Neural progenitor cell (in vitro differentiated cells): Measurements from ENCODE around the gene IL17RB. TPM values are rescaled to one million over a fixed set of nuclear protein-coding genes. Genes with fewer than 3 reads are reported as not detected.

Experiments used
- DNase-seq: peaks from one replicate; pipeline ENCODE4 v3.0.0-alpha.2; 2016; ENCODE audit warnings: low spot score
- H2AFZ ChIP-seq: fragments of 200-600 bp; sonication (generic); replicated peaks from 2 replicates; pipeline ENCODE4 v1.6.1; 2016; ENCODE audit warnings: antibody characterized with exemption
- H3F3A ChIP-seq: fragments of 200-600 bp; sonication (generic); 2 replicates; pipeline ENCODE4 v1.6.1; 2016; ENCODE audit warnings: antibody characterized with exemption, low read depth
- H3K27ac ChIP-seq: fragments of 200-600 bp; sonication (generic); 2 replicates; pipeline ENCODE4 v1.5.1; 2016; ENCODE audit warnings: mild to moderate bottlenecking
- H3K27me3 ChIP-seq: fragments of 200-600 bp; sonication (generic); 2 replicates; pipeline ENCODE4 v1.6.1; 2016; ENCODE audit warnings: mild to moderate bottlenecking, moderate library complexity
- H3K36me3 ChIP-seq: fragments of 200-600 bp; sonication (generic); 2 replicates; pipeline ENCODE4 v1.5.1; 2016
- H3K4me1 ChIP-seq: fragments of 200-600 bp; sonication (generic); 2 replicates; pipeline ENCODE4 v1.6.1; 2016; ENCODE audit warnings: mixed run types
- H3K4me2 ChIP-seq: fragments of 200-600 bp; sonication (generic); 2 replicates; pipeline ENCODE4 v1.6.1; 2016
- H3K4me3 ChIP-seq: fragments of 200-600 bp; sonication (generic); 2 replicates; pipeline ENCODE4 v1.5.1; 2016
- H3K79me2 ChIP-seq: fragments of 200-600 bp; sonication (generic); 2 replicates; pipeline ENCODE4 v1.6.1; 2016; ENCODE audit warnings: low read depth
- H3K9ac ChIP-seq: fragments of 200-600 bp; sonication (generic); 2 replicates; pipeline ENCODE4 v1.6.1; 2016
- H3K9me3 ChIP-seq: fragments of 200-600 bp; sonication (generic); 2 replicates; pipeline ENCODE4 v1.5.1; 2016; ENCODE audit warnings: low read depth
- H4K20me1 ChIP-seq: fragments of 200-600 bp; sonication (generic); 2 replicates; pipeline ENCODE4 v1.6.1; 2016; ENCODE audit warnings: low read depth
- H3K27ac Mint-ChIP-seq: 3 replicates; pipeline ENCODE4 v1.8.0; 2021; ENCODE audit warnings: mixed read lengths
- H3K27me3 Mint-ChIP-seq: 2 replicates; pipeline ENCODE4 v1.8.0; 2022; ENCODE audit warnings: low read depth, mild to moderate bottlenecking, inconsistent platforms, moderate library complexity, mixed read lengths; ENCODE audit not compliant: insufficient read depth
- H3K36me3 Mint-ChIP-seq: 3 replicates; pipeline ENCODE4 v1.8.0; 2021; ENCODE audit warnings: mixed read lengths
- H3K4me1 Mint-ChIP-seq: 3 replicates; pipeline ENCODE4 v1.8.0; 2021; ENCODE audit warnings: mixed read lengths
- H3K4me3 Mint-ChIP-seq: 3 replicates; pipeline ENCODE4 v1.8.0; 2021; ENCODE audit warnings: mild to moderate bottlenecking, moderate library complexity, mixed read lengths
- H3K9me3 Mint-ChIP-seq: 3 replicates; pipeline ENCODE4 v1.8.0; 2020; ENCODE audit warnings: mixed read lengths
- EZH2 ChIP-seq: fragments of 200-600 bp; sonication (generic); IDR thresholded peaks from 2 replicates; pipeline ENCODE4 v1.6.1; 2017; ENCODE audit warnings: antibody characterized with exemption, mild to moderate bottlenecking, moderate library complexity
- EZH2phosphoT487 ChIP-seq: fragments of 200-600 bp; sonication (generic); IDR thresholded peaks from 2 replicates; pipeline ENCODE4 v1.6.1; 2017; ENCODE audit warnings: antibody characterized with exemption
- total RNA-seq: library from RNA; depleted of rRNA; stranded (reverse); fragments of >200 nt; gene quantifications from 2 replicates; pipeline ENCODE4 v1.2.3, GENCODE V29; 2015; ENCODE audit warnings: low replicate concordance
- TF ChIP-seq, protein P1 (sequence below): fragments of 200-600 bp; sonication (generic); IDR thresholded peaks from 2 replicates; pipeline ENCODE4 v1.5.1; 2017; ENCODE audit warnings: antibody characterized with exemption, mild to moderate bottlenecking

Gene IL17RB
- total RNA-seq, 1 donor from 2014 or later: 3.4 TPM

DNA sequence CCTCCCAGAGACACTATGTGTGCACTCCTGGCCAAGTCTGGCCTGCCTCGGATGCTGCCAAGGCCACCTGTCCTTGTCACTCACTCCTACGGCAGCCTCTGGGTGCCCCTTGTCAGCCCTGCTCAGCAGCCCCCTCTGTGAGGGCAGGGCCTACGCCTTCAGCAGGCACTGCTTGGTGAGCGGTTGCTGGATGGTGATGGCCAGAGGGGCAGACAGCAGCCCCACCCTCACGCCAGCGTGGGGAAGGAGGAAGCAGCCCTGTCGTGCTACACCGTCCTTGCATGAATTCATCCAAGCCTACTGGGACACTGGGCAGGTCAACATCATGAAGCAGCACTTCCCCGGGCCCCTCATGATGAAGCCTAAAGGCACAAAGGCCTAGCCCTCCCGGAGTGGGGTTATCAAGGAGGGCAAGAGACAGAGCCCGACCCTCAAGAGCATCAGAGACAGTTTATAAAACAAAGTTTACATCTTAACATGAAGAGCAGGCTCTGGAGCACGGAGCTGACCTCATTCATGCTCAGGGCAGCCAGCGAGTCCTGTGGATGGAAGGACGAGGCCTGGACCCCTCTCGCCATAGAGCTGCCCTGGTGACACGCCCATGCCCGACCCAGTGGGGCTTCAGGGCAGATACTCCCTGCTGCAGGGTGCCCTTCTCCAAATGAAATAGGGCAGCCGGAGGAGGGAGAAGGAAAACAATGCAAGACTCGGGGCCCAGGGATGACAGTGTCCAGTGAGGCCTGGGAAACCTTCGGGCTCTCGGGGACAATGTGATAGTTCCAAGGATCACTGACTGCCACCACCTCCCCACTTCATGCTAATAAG is 25.4 kb upstream of the IL17RB start:
- Mint-ChIP-seq H3K27ac (no peak overlapping the region), H3K27me3 (no peaks in the 10 kb centered on the region), H3K4me1 (peaks cover 13% of the 10 kb centered on the region), H3K4me3 (no peak overlapping the region), H3K36me3 (no peaks in the 10 kb centered on the region), H3K9me3 (no peaks in the 10 kb centered on the region)
- Histone ChIP-seq H3K27ac (no peak overlapping the region), H3F3A (no peaks in the 10 kb centered on the region), H2AFZ (no peak overlapping the region), H3K4me1 (no peaks in the 10 kb centered on the region), H3K27me3 (no peaks in the 10 kb centered on the region), H3K4me3 (no peak overlapping the region), H4K20me1 (no peaks in the 10 kb centered on the region), H3K4me2 (no peak overlapping the region), H3K9me3 (no peaks in the 10 kb centered on the region), H3K36me3 (no peaks in the 10 kb centered on the region), H3K9ac (no peak overlapping the region), H3K79me2 (no peaks in the 10 kb centered on the region)
- DNase-seq: no peak
- no peak for TF ChIP-seq EZH2phosphoT487
- TF ChIP-seq EZH2: no peak
- TF ChIP-seq, protein P1, sequence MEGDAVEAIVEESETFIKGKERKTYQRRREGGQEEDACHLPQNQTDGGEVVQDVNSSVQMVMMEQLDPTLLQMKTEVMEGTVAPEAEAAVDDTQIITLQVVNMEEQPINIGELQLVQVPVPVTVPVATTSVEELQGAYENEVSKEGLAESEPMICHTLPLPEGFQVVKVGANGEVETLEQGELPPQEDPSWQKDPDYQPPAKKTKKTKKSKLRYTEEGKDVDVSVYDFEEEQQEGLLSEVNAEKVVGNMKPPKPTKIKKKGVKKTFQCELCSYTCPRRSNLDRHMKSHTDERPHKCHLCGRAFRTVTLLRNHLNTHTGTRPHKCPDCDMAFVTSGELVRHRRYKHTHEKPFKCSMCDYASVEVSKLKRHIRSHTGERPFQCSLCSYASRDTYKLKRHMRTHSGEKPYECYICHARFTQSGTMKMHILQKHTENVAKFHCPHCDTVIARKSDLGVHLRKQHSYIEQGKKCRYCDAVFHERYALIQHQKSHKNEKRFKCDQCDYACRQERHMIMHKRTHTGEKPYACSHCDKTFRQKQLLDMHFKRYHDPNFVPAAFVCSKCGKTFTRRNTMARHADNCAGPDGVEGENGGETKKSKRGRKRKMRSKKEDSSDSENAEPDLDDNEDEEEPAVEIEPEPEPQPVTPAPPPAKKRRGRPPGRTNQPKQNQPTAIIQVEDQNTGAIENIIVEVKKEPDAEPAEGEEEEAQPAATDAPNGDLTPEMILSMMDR: no peak

DNA sequence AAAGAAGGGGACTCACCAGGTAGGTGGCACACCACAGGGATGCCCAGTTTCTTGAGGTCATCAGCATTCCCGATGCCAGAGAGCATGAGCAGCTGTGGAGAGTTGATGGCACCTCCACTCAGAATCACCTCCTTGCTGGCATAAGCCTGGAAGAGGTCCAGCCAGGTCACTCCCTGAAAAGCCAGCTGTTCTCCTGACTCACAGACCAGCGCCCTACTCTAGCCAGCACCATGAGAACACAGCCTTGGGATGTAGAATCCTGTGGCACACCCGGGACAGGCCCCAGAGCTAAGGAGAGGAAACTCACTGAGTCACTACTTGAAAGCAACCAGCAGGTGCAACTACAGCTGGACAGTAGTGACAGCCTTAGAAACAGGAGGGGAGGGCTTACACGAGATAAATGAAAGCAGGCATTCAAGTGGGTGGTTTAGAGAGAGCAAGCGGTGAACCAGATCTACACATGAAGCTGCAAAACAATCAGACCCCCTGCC is 24.7 kb upstream of the IL17RB start:
- no peaks in the 10 kb centered on the region for H3K9me3 Mint-ChIP-seq
- Histone ChIP-seq H2AFZ (no peak overlapping the region), H3K9ac (no peak overlapping the region), H3K27ac (no peak overlapping the region), H3F3A (no peaks in the 10 kb centered on the region), H3K79me2 (no peaks in the 10 kb centered on the region), H3K4me1 (no peaks in the 10 kb centered on the region), H3K9me3 (no peaks in the 10 kb centered on the region), H3K4me2 (no peak overlapping the region), H3K27me3 (no peaks in the 10 kb centered on the region), H4K20me1 (no peaks in the 10 kb centered on the region), H3K36me3 (no peaks in the 10 kb centered on the region), H3K4me3 (no peak overlapping the region)
- TF ChIP-seq, protein P1: no peak
- no peak for TF ChIP-seq EZH2phosphoT487
- no peak for TF ChIP-seq EZH2
- no peaks in the 10 kb centered on the region for H3K36me3 Mint-ChIP-seq
- no peak for DNase-seq
- H3K27me3 Mint-ChIP-seq: no peaks in the 10 kb centered on the region
- no peak overlapping the region for H3K4me3 Mint-ChIP-seq
- peak overlapping the region; percentile 50 for H3K27ac Mint-ChIP-seq
- peaks cover 13% of the 10 kb centered on the region for H3K4me1 Mint-ChIP-seq

GRCh38 chr3:53822331-53822741 is 24.0 kb upstream of the IL17RB start:
- Histone ChIP-seq H3K27ac (no peak overlapping the region), H3K36me3 (no peaks in the 10 kb centered on the region), H3F3A (no peaks in the 10 kb centered on the region), H3K4me3 (no peak overlapping the region), H2AFZ (no peak overlapping the region), H3K4me1 (no peaks in the 10 kb centered on the region), H3K27me3 (no peaks in the 10 kb centered on the region), H3K4me2 (no peak overlapping the region), H3K9ac (no peak overlapping the region), H4K20me1 (no peaks in the 10 kb centered on the region), H3K9me3 (no peaks in the 10 kb centered on the region), H3K79me2 (no peaks in the 10 kb centered on the region)
- no peaks in the 10 kb centered on the region for H3K9me3 Mint-ChIP-seq
- no peaks in the 10 kb centered on the region for H3K27me3 Mint-ChIP-seq
- TF ChIP-seq EZH2 (no peak), EZH2phosphoT487 (no peak)
- TF ChIP-seq, protein P1: no peak
- no peak for DNase-seq
- H3K4me3 Mint-ChIP-seq: no peak overlapping the region
- H3K4me1 Mint-ChIP-seq: peaks cover 13% of the 10 kb centered on the region
- no peaks in the 10 kb centered on the region for H3K36me3 Mint-ChIP-seq
- no peak overlapping the region for H3K27ac Mint-ChIP-seq
